Osteoblast (primary cell): ENCODE data around the gene BCL2L1. TPM values are rescaled to one million over a fixed set of nuclear protein-coding genes. Genes with fewer than 3 reads are reported as not detected.

Experiments used
- DNase-seq: peaks from one replicate; pipeline ENCODE4 v3.0.0; 2011; ENCODE audit warnings: low spot score, mixed read lengths; ENCODE audit not compliant: insufficient read length; ENCODE audit errors: missing footprints
- H2AFZ ChIP-seq: 2 replicates; pipeline ENCODE4 v1.6.0; 2011; ENCODE audit warnings: mild to moderate bottlenecking, low read length
- H3K27ac ChIP-seq: 2 replicates; pipeline ENCODE4 v1.5.1; 2011; ENCODE audit warnings: mild to moderate bottlenecking, low read depth, low read length, moderate library complexity
- H3K27me3 ChIP-seq: 2 replicates; pipeline ENCODE4 v1.6.0; 2012; ENCODE audit warnings: mild to moderate bottlenecking, control low read depth, inconsistent platforms, low read length, moderate library complexity; ENCODE audit not compliant: insufficient read depth
- H3K36me3 ChIP-seq: 2 replicates; pipeline ENCODE4 v1.5.1; 2011; ENCODE audit warnings: mild to moderate bottlenecking, low read length, control low read depth, moderate library complexity; ENCODE audit not compliant: insufficient read depth
- H3K4me1 ChIP-seq: 2 replicates; pipeline ENCODE4 v1.5.1; 2011; ENCODE audit warnings: mild to moderate bottlenecking, low read length, control low read depth, moderate library complexity; ENCODE audit not compliant: insufficient read depth
- H3K4me2 ChIP-seq: 2 replicates; pipeline ENCODE4 v1.6.0; 2011; ENCODE audit warnings: mild to moderate bottlenecking, low read length; ENCODE audit not compliant: insufficient read depth
- H3K4me3 ChIP-seq: fragments of 200-600 bp; sonication (generic); 3 replicates; pipeline ENCODE4 v1.5.1; 2012; ENCODE audit warnings: mild to moderate bottlenecking, low read length, inconsistent platforms; ENCODE audit not compliant: insufficient read depth
- H3K79me2 ChIP-seq: 2 replicates; pipeline ENCODE4 v1.6.0; 2012; ENCODE audit warnings: mild to moderate bottlenecking, low read length, control low read depth, inconsistent platforms; ENCODE audit not compliant: insufficient read depth
- H3K9me3 ChIP-seq: 2 replicates; pipeline ENCODE4 v1.5.1; 2011; ENCODE audit warnings: low read depth, low read length, control low read depth
- H4K20me1 ChIP-seq: 2 replicates; pipeline ENCODE4 v1.6.0; 2012; ENCODE audit warnings: mild to moderate bottlenecking, low read length, control low read depth; ENCODE audit not compliant: insufficient read depth
- CTCF ChIP-seq: IDR thresholded peaks from 2 replicates; pipeline ENCODE4 v1.5.1; 2011; ENCODE audit warnings: mild to moderate bottlenecking, low read depth, low read length, moderate library complexity; ENCODE audit errors: extremely low read depth
- total RNA-seq: library from RNA; depleted of rRNA; stranded (reverse); fragments of >200 nt; gene quantifications from 2 replicates; pipeline ENCODE4 v1.2.3, GENCODE V29; 2012

Gene BCL2L1
- total RNA-seq, 1 donor: 127 TPM

- H3K4me2 ChIP-seq: no peak overlapping the region
- H4K20me1 ChIP-seq: no peaks in the 10 kb centered on the region
- no peak overlapping the region for H3K4me3 ChIP-seq
- H3K4me1 ChIP-seq: peaks cover 38% of the 10 kb centered on the region
- H3K27me3 ChIP-seq: no peaks in the 10 kb centered on the region
- TF ChIP-seq CTCF: no peak
- H3K27ac ChIP-seq: peak overlapping the region; percentile 85
- H3K79me2 ChIP-seq: peaks cover 90% of the 10 kb centered on the region
- H3K36me3 ChIP-seq: peaks cover 5% of the 10 kb centered on the region
- no peaks in the 10 kb centered on the region for H3K9me3 ChIP-seq
- peak overlapping the region; percentile 73 for H2AFZ ChIP-seq
- no peak for DNase-seq
Measured at GRCh38 chr20:31758521-31758920, 35.9 kb upstream of the BCL2L1 start.

- no peak overlapping the region for H2AFZ ChIP-seq
- H3K4me3 ChIP-seq: no peak overlapping the region
- no peaks in the 10 kb centered on the region for H3K27me3 ChIP-seq
- no peak for TF ChIP-seq CTCF
- DNase-seq: no peak
- H3K27ac ChIP-seq: no peak overlapping the region
- peaks cover 5% of the 10 kb centered on the region for H3K36me3 ChIP-seq
- H3K4me2 ChIP-seq: no peak overlapping the region
- H3K9me3 ChIP-seq: no peaks in the 10 kb centered on the region
- H3K79me2 ChIP-seq: peaks cover 90% of the 10 kb centered on the region
- no peaks in the 10 kb centered on the region for H4K20me1 ChIP-seq
- peaks cover 38% of the 10 kb centered on the region for H3K4me1 ChIP-seq
Measured at GRCh38 chr20:31757254-31757653, 34.6 kb upstream of the BCL2L1 start.

DNA sequence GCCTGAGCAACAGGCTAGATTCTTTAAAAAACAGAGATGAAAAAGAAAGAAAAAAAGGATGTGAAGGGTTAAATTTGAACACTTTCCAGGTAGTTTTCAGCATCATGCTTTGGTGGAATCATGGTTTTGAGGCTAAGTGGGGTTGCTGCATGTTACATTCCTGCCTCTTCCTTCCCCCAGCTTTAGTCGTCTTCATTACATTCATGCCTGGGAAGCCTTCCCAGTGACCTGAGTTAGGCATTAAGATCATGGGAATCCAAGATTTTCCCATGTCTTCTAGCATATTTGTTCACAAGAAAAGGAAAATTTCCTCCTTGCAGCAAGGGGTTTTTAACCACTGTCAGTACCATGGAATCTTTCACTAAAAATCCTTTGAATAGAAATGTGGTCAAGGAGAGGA lies 28.5 kb upstream of the BCL2L1 start:
- peak; percentile 47 for DNase-seq
- Histone ChIP-seq H2AFZ (no peak overlapping the region), H3K79me2 (peaks cover 95% of the 10 kb centered on the region), H3K9me3 (no peaks in the 10 kb centered on the region), H3K4me3 (no peak overlapping the region), H4K20me1 (no peaks in the 10 kb centered on the region), H3K27me3 (no peaks in the 10 kb centered on the region), H3K4me2 (peak overlapping the region; percentile 5), H3K4me1 (peaks cover 31% of the 10 kb centered on the region), H3K27ac (peak overlapping the region; percentile 97), H3K36me3 (no peaks in the 10 kb centered on the region)
- no peak for TF ChIP-seq CTCF

DNA sequence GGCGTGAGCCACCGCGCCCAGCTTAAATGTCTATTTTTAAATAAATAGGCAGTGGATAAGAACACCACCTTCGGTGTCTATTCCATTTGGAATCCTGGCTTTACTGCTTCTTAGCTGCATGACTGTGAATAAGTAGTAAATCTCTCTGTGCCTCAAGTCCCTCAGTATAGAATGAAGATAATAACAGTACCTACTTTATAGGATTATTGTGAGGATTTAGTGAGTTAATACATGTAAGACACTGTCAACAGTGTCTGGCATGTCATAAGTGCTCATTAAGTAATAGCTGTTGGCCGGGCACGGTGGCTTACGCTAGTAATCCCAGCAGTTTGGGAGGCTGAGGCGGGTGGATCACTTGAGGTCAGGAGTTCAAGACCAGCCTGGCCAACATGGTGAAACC lies 26.6 kb upstream of the BCL2L1 start:
- H3K36me3 ChIP-seq: peaks cover 13% of the 10 kb centered on the region
- peak overlapping the region; percentile 41 for H3K27ac ChIP-seq
- H3K9me3 ChIP-seq: no peaks in the 10 kb centered on the region
- no peak for TF ChIP-seq CTCF
- peaks cover 95% of the 10 kb centered on the region for H3K79me2 ChIP-seq
- H3K4me2 ChIP-seq: no peak overlapping the region
- H3K27me3 ChIP-seq: no peaks in the 10 kb centered on the region
- no peak for DNase-seq
- H3K4me3 ChIP-seq: no peak overlapping the region
- no peaks in the 10 kb centered on the region for H4K20me1 ChIP-seq
- H3K4me1 ChIP-seq: peaks cover 31% of the 10 kb centered on the region
- H2AFZ ChIP-seq: no peak overlapping the region
